Measurements from ENCODE around the gene NRIP2. TPM values are rescaled to one million over a fixed set of nuclear protein-coding genes. Genes with fewer than 3 reads are reported as not detected.
"Not testable (repeated sequence)": the region's sequence is repeated elsewhere in the genome, so short reads cannot be mapped to it uniquely, and the experiment has no call there.

Gene NRIP2
- total RNA-seq, 1 experiment from 2014 or later = not detected

DNA sequence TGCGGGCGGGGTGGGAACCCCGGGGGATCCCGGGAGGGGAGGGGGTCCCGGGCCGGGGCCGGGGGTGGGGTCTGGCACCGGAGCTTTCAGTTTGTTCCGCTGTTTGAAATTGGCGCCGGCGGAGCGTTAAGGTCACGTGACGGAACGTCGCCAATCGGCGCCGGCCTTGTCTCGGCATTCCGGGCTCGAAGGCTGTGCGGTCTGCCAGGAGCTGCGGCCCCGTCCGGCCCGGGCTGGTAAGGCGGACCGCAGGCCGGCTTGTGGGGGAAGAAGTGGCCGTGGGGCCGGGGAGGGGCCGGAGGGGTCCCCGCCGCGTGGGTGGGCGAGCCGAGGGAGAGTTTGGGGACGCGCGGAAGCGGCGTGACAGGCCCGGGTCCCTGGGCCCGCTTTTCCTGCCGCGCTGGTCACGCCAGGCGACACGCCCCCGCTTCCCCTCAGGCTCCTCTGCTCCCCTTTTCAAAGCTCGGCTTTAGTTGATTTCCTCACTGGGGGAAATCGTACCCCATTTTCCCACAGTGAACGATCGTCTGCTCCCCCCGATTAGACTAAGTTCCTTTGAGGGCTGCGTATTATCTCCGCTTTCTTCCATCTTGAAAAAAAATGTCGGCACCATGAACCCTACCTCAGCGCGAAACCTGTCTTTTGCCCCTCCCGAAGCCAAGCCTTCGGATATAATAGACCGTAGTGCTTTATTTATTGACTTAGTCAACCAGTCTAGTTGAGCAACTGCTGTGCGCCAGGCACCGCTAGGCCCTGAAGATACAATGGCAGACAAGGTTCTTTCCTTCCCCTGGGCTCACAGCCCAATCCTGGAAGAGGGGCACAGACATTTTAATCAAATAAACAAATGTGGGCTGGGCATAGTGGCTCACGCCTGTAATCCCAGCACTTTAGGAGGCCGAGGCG, 42.5 kb upstream of the NRIP2 start, which contains the start of the genes FOXM1 and RHNO1:
TSS of gene FOXM1 (minus strand) at position 128 of the 906 bp plus-strand sequence. CDS start 2,696 bp downstream, outside the sequence.
TSS of gene RHNO1 (plus strand) at position 177 of the 906 bp plus-strand sequence. CDS start 8,144 bp downstream, outside the sequence.
- Histone ChIP-seq H3K79me2 (ENCODE audit: low read depth) (peaks cover 69% of the 10 kb centered on the region), H3K4me3 (peak within 1 kb of the TSS; percentile 71), H3K27me3 (ENCODE audit: insufficient read depth, low read depth) (no peaks in the 10 kb centered on the region), H3F3A (ENCODE audit: insufficient read depth, low read depth) (peaks cover 13% of the 10 kb centered on the region; the same call in 1 of the 2 replicates), H3K4me2 (peak within 1 kb of the TSS; percentile 98), H3K9me2 (ENCODE audit: insufficient read depth) (no peaks in the 10 kb centered on the region), H4K20me1 (ENCODE audit: insufficient read depth) (peaks cover 15% of the 10 kb centered on the region), H3K4me1 (replicated peaks; ENCODE audit: insufficient read depth) (peaks cover 15% of the 10 kb centered on the region; the same call in 1 of the 2 replicates), H3K27ac (peak within 1 kb of the TSS; percentile 78), H2AFZ (peak within 1 kb of the TSS; percentile 86), H3K36me3 (ENCODE audit: low read depth) (peaks cover 22% of the 10 kb centered on the region; the same call in 1 of the 2 replicates), H3K9me3 (ENCODE audit: insufficient read depth, low read depth) (no peaks in the 10 kb centered on the region)
- intact Hi-C loops (cut with micrococcal nuclease; ENCODE audit: unreplicated experiment) = loop anchor here (1.0 to 5.0 kb wide), 5 partner anchors 14 to 165 kb away; partner anchors contain the start of genes ITFG2 and TEAD4
- no peak for TF ChIP-seq CTCF (conservative IDR thresholded peaks at IDR 0.05)
- no peak for TF ChIP-seq EZH2 (IDR thresholded peaks at IDR 0.05; ENCODE audit: low read depth)
- CTCF ChIA-PET = interaction anchor here (0.7 kb wide), 1 partner anchor 12 kb away, joined by 3 read pairs; no protein-coding TSS in a partner anchor
- POLR2A ChIA-PET (ENCODE audit: unreplicated experiment) = interaction anchor here (0.6 to 0.7 kb wide), 2 partner anchors 72 to 1772 kb away, joined by 3 read pairs; partner anchors contain the start of genes AKAP3 and NDUFA9
- BruUV-seq (replicated peaks) = TSS peak; percentile 73
- peak; percentile 90 to 94 for DNase-seq

- H3K27me3 ChIP-seq (ENCODE audit: insufficient read depth, low read depth) = no peaks in the 10 kb centered on the region
- DNase-seq = no peak
- TSS peak; percentile 58 for BruUV-seq (replicated peaks)
- peak overlapping the region; percentile 98 for H3K4me2 ChIP-seq
- H3K27ac ChIP-seq = no peak overlapping the region
- no peaks in the 10 kb centered on the region for H3K9me2 ChIP-seq (ENCODE audit: insufficient read depth)
- no peak for TF ChIP-seq CTCF (conservative IDR thresholded peaks at IDR 0.05)
- TF ChIP-seq EZH2 (IDR thresholded peaks at IDR 0.05; ENCODE audit: low read depth) = no peak
- intact Hi-C loops (cut with micrococcal nuclease; ENCODE audit: unreplicated experiment) = loop anchor here (1.0 to 5.0 kb wide), 5 partner anchors 15 to 166 kb away; partner anchors contain the start of genes ITFG2 and TEAD4
- peak overlapping the region; percentile 71 for H3K4me3 ChIP-seq
- peaks cover 15% of the 10 kb centered on the region for H4K20me1 ChIP-seq (ENCODE audit: insufficient read depth)
- ChIA-PET CTCF (interaction anchor here (0.7 kb wide), 1 partner anchor 13 kb away, joined by 3 read pairs; no protein-coding TSS in a partner anchor), POLR2A (ENCODE audit: unreplicated experiment) (interaction anchor here (0.6 to 0.7 kb wide), 2 partner anchors 73 to 1772 kb away, joined by 3 read pairs; partner anchors contain the start of genes AKAP3 and NDUFA9)
- peaks cover 27% of the 10 kb centered on the region for H3K36me3 ChIP-seq (ENCODE audit: low read depth)
- H3F3A ChIP-seq (ENCODE audit: insufficient read depth, low read depth) = peaks cover 13% of the 10 kb centered on the region; the same call in 1 of the 2 replicates
- no peaks in the 10 kb centered on the region for H3K9me3 ChIP-seq (ENCODE audit: insufficient read depth, low read depth)
- H3K4me1 ChIP-seq (replicated peaks; ENCODE audit: insufficient read depth) = peaks cover 15% of the 10 kb centered on the region; the same call in 1 of the 2 replicates
- H3K79me2 ChIP-seq (ENCODE audit: low read depth) = peaks cover 66% of the 10 kb centered on the region
- H2AFZ ChIP-seq = peak overlapping the region; percentile 80
Observed at GRCh38 chr12:2876431-2877046, 41.7 kb upstream of the NRIP2 start.

- H3K4me2 ChIP-seq; H4K20me1 ChIP-seq (ENCODE audit: insufficient read depth); DNase-seq; H3K27ac ChIP-seq; H3K9me3 ChIP-seq (ENCODE audit: insufficient read depth, low read depth); H3F3A ChIP-seq (ENCODE audit: insufficient read depth, low read depth); H3K4me3 ChIP-seq; H3K4me1 ChIP-seq (replicated peaks; ENCODE audit: insufficient read depth); BruUV-seq (replicated peaks); POLR2A ChIA-PET (ENCODE audit: unreplicated experiment); CTCF ChIA-PET; H3K9me2 ChIP-seq (ENCODE audit: insufficient read depth); intact Hi-C loops (cut with micrococcal nuclease; ENCODE audit: unreplicated experiment); H3K79me2 ChIP-seq (ENCODE audit: low read depth); H2AFZ ChIP-seq; H3K27me3 ChIP-seq (ENCODE audit: insufficient read depth, low read depth): not testable (repeated sequence)
- H3K36me3 ChIP-seq (ENCODE audit: low read depth) = peaks cover 44% of the 10 kb centered on the region
Observed at GRCh38 chr12:2868986-2869632, 34.3 kb upstream of the NRIP2 start.
